HCT116 (cell line): Measurements from ENCODE around the gene PRPF8. TPM values are rescaled to one million over a fixed set of nuclear protein-coding genes. Genes with fewer than 3 reads are reported as not detected.

ENCODE experiments used
- ATAC-seq: fragments of 200-7000 bp; cut with Tn5 transposase; 2 replicates; pipeline ENCODE4 v1.9.1; 2020; ENCODE audit warnings: mild to moderate bottlenecking, moderate library complexity
- BruUV-seq: library from RNA; stranded (reverse); fragments of 400-500 nt; replicated peaks from 2 replicates; lab custom pipeline; 2021; lab: Mats Ljungman, UMichigan
- CTCF ChIA-PET: fragments of 300-600 bp; sonication (Branson Sonifier 250); formaldehyde crosslinking; loops from one replicate; lab custom pipeline; 2021; ENCODE audit warnings: antibody characterized with exemption; lab: Charles Lee
- POLR2A ChIA-PET: fragments of 300-600, 350-600 bp; sonication (Branson Sonifier 250); formaldehyde crosslinking; loops from one replicate; lab custom pipeline; 2021; ENCODE audit warnings: antibody characterized with exemption; lab: Charles Lee
- RAD21 ChIA-PET, 2 experiments: fragments of 300-600 bp; sonication (Branson Sonifier 250); formaldehyde crosslinking; loops; one replicate each; lab custom pipeline; 2023; ENCODE audit warnings: low total read pairs in 2 of 2; ENCODE audit not compliant: uncharacterized antibody in 2 of 2, unreplicated experiment in 2 of 2, low non-redundant PET in 1 of 2; lab: Charles Lee
- DNase-seq: peaks from one replicate; pipeline ENCODE4 v3.0.0-alpha.2; 2010; ENCODE audit warnings: low read depth, low spot score
- H2AFZ ChIP-seq: fragments of 200-600 bp; shearing (Covaris generic), sonication (generic); 2 replicates; pipeline ENCODE4 v1.6.1; 2017; ENCODE audit warnings: low read depth, mixed run types, mixed read lengths, antibody characterized with exemption, low read length; ENCODE audit not compliant: poor library complexity, severe bottlenecking
- H3K27ac ChIP-seq: 2 replicates; pipeline ENCODE4 v1.5.1; 2012; ENCODE audit warnings: low read depth, low read length
- H3K27me3 ChIP-seq: fragments of 200-600 bp; sonication (generic); 2 replicates; pipeline ENCODE4 v1.6.1; 2016; ENCODE audit warnings: mixed run types, low read length, mixed read lengths; ENCODE audit not compliant: insufficient read depth
- H3K36me3 ChIP-seq, 2 experiments: fragments of 200-500 bp in 1 of 2; fragments of 200-600 bp in 1 of 2; sonication (Bioruptor generic) in 1 of 2; sonication (generic) in 1 of 2; 2 replicates each; pipeline versions ENCODE4 v1.5.1 to v1.6.1; 2014 to 2016; ENCODE audit warnings: low read length in 2 of 2, inconsistent platforms in 1 of 2, mixed read lengths in 1 of 2, mixed run types in 1 of 2; ENCODE audit not compliant: insufficient read depth in 2 of 2, control insufficient read depth in 1 of 2
- H3K4me1 ChIP-seq, 2 experiments: fragments of 200-600 bp in 1 of 2; sonication (generic) in 1 of 2; 2 replicates each; pipeline versions ENCODE4 v1.5.1 to v1.6.1; 2012 to 2017; ENCODE audit warnings: low read length in 2 of 2, inconsistent platforms in 1 of 2, mild to moderate bottlenecking in 1 of 2, mixed read lengths in 1 of 2, mixed run types in 1 of 2, moderate library complexity in 1 of 2; ENCODE audit not compliant: insufficient read depth in 2 of 2, control insufficient read depth in 1 of 2
- H3K4me2 ChIP-seq: fragments of 200-600 bp; sonication (generic); 2 replicates; pipeline ENCODE4 v1.6.1; 2017; ENCODE audit warnings: mixed run types, low read length, mixed read lengths
- H3K4me3 ChIP-seq, 2 experiments: fragments of 200-600 bp in 1 of 2; sonication (generic) in 1 of 2; replicated peaks in 1 of 2; 2 replicates each; pipeline ENCODE4 v1.5.1; 2011 to 2016; ENCODE audit warnings: low read length in 2 of 2, control low read depth in 1 of 2, low read depth in 1 of 2, mild to moderate bottlenecking in 1 of 2, mixed read lengths in 1 of 2, mixed run types in 1 of 2
- H3K79me2 ChIP-seq: fragments of 200-600 bp; sonication (generic); 2 replicates; pipeline ENCODE4 v1.6.1; 2017; ENCODE audit warnings: mild to moderate bottlenecking, mixed run types, low read length, moderate library complexity, mixed read lengths; ENCODE audit not compliant: insufficient read depth
- H3K9ac ChIP-seq: fragments of 200-600 bp; sonication (generic); 2 replicates; pipeline ENCODE4 v1.6.1; 2016; ENCODE audit warnings: low read length, mixed read lengths
- H3K9me2 ChIP-seq: fragments of 200-600 bp; sonication (generic), shearing (Covaris generic); 2 replicates; pipeline ENCODE4 v1.6.1; 2017; ENCODE audit warnings: mixed run types, mild to moderate bottlenecking, moderate library complexity; ENCODE audit not compliant: insufficient read depth
- H3K9me3 ChIP-seq, 2 experiments: fragments of 200-500 bp in 1 of 2; fragments of 200-600 bp in 1 of 2; sonication (Bioruptor generic) in 1 of 2; sonication (generic) in 1 of 2; 2 replicates each; pipeline ENCODE4 v1.6.1; 2014 to 2017; ENCODE audit warnings: low read length in 2 of 2, mixed read lengths in 2 of 2, inconsistent platforms in 1 of 2, low read depth in 1 of 2, mild to moderate bottlenecking in 1 of 2, mixed run types in 1 of 2, moderate library complexity in 1 of 2; ENCODE audit not compliant: control insufficient read depth in 1 of 2, insufficient read depth in 1 of 2
- H4K20me1 ChIP-seq: fragments of 200-600 bp; sonication (generic), shearing (Covaris generic); 2 replicates; pipeline ENCODE4 v1.6.1; 2017; ENCODE audit warnings: mixed run types, mild to moderate bottlenecking, moderate library complexity; ENCODE audit not compliant: insufficient read depth
- ATF3 ChIP-seq: IDR thresholded peaks from 2 replicates; pipeline ENCODE4 v1.6.1; 2012
- CEBPB ChIP-seq: IDR thresholded peaks from 2 replicates; pipeline ENCODE4 v1.6.1; 2012; ENCODE audit warnings: low read depth
- EGR1 ChIP-seq: IDR thresholded peaks from 2 replicates; pipeline ENCODE4 v1.6.1; 2012; ENCODE audit warnings: low read depth
- EZH2 ChIP-seq: fragments of 200-600 bp; sonication (generic); IDR thresholded peaks from 2 replicates; pipeline ENCODE4 v1.6.1; 2017; ENCODE audit warnings: antibody characterized with exemption, mixed run types
- EZH2phosphoT487 ChIP-seq: fragments of 200-600 bp; IDR thresholded peaks from 2 replicates; pipeline ENCODE4 v1.6.1; 2018; ENCODE audit warnings: antibody characterized with exemption, borderline replicate concordance
- FOSL1 ChIP-seq: IDR thresholded peaks from 2 replicates; pipeline ENCODE4 v1.6.1; 2012; ENCODE audit warnings: low read depth
- MAX ChIP-seq: IDR thresholded peaks from 2 replicates; pipeline ENCODE4 v1.6.1; 2012
- POLR2AphosphoS5 ChIP-seq: IDR thresholded peaks from 2 replicates; pipeline ENCODE4 v1.6.1; 2011; ENCODE audit warnings: mild to moderate bottlenecking, low read depth, low read length, moderate library complexity
- RAD21 ChIP-seq: IDR thresholded peaks from 2 replicates; pipeline ENCODE4 v1.6.1; 2012; ENCODE audit warnings: low read depth, mild to moderate bottlenecking
- REST ChIP-seq: IDR thresholded peaks from 2 replicates; pipeline ENCODE4 v1.6.1; 2012; ENCODE audit warnings: low read depth
- SIN3A ChIP-seq: IDR thresholded peaks from 2 replicates; pipeline ENCODE4 v1.6.1; 2012; ENCODE audit warnings: low read depth
- intact Hi-C: fragments of 100-400 bp; cut with micrococcal nuclease; formaldehyde crosslinking; loops from 2 replicates; pipeline ENCODE4 v1.10.0; 2022
- total RNA-seq: library from RNA; stranded (reverse); gene quantifications from one replicate; pipeline ENCODE4 v1.2.1, GENCODE V29; 2021; ENCODE audit not compliant: unreplicated experiment

PRPF8 gene
- total RNA-seq, 1 experiment from 2014 or later = 386 TPM

- H4K20me1 ChIP-seq = no peaks in the 10 kb centered on the region
- H3K27me3 ChIP-seq = no peaks in the 10 kb centered on the region
- H2AFZ ChIP-seq = no peak overlapping the region
- ChIA-PET CTCF (interaction anchor here (0.8 to 2.1 kb wide), 8 partner anchors 17 to 312 kb away, joined by 3 to 12 read pairs (median 3); partner anchors contain the start of gene RTN4RL1), POLR2A (interaction anchor here (0.6 to 1.0 kb wide), 4 partner anchors 9 to 151 kb away, joined by 3 to 6 read pairs (median 4); partner anchors contain the start of genes RPA1 and SMYD4), RAD21 (interaction anchor here in 1 of 2 experiments (0.7 to 1.2 kb wide), 2 partner anchors 64 to 70 kb away, joined by 3 to 4 read pairs; no protein-coding TSS in a partner anchor)
- peak overlapping the region; percentile 86 for H3K4me2 ChIP-seq
- H3K79me2 ChIP-seq = peaks cover 33% of the 10 kb centered on the region; the same call in 1 of the 2 replicates
- no peak overlapping the region for H3K4me3 ChIP-seq
- TSS peak; percentile 46 for BruUV-seq
- H3K9me2 ChIP-seq = no peaks in the 10 kb centered on the region
- H3K36me3 ChIP-seq = peaks cover 0 to 20% of the 10 kb centered on the region in 2 experiments; a peak in 1 of 4 replicates
- no peaks in the 10 kb centered on the region for H3K9me3 ChIP-seq
- peak overlapping the region; percentile 91 for H3K27ac ChIP-seq
- intact Hi-C loops = loop anchor here (10.0 kb wide), 1 partner anchor 691 kb away; the partner anchor contains the start of gene MNT
- peaks cover 34 to 71% of the 10 kb centered on the region in 2 experiments for H3K4me1 ChIP-seq
- no peak for ATAC-seq
- peak overlapping the region; percentile 86; the same call in 1 of the 2 replicates for H3K9ac ChIP-seq
- TF ChIP-seq EGR1 (no peak), MAX (no peak), CEBPB (no peak), REST (no peak), RAD21 (no peak), POLR2AphosphoS5 (no peak), FOSL1 (no peak), SIN3A (no peak), EZH2phosphoT487 (no peak), EZH2 (no peak), ATF3 (no peak)
- TF ChIP-seq, all 23 proteins: peak for 0
- no peak for DNase-seq
Measured at GRCh38 chr17:1713160-1713877, 28.7 kb upstream of the PRPF8 start.
